ENCODE results near the gene HLX.

Gene HLX

GRCh38 chr1:220900842-220901241, 21.6 kb downstream of the HLX start:
- DNase-seq: no peak

- DNase-seq: no peak
Measured at GRCh38 chr1:220901881-220902280, 22.6 kb downstream of the HLX start.

- no peak for DNase-seq
Measured at GRCh38 chr1:220902916-220903315, 23.7 kb downstream of the HLX start.

GRCh38 chr1:220904876-220905275, 25.6 kb downstream of the HLX start:
- DNase-seq: no peak

GRCh38 chr1:220905650-220906560, 26.7 kb downstream of the HLX start:
- DNase-seq: no peak

GRCh38 chr1:220906561-220907334, 27.5 kb downstream of the HLX start:
- DNase-seq: no peak

- no peak for DNase-seq
Measured at GRCh38 chr1:220908757-220909156, 29.5 kb downstream of the HLX start.

- DNase-seq: no peak
Measured at GRCh38 chr1:220910021-220910420, 30.8 kb downstream of the HLX start.

GRCh38 chr1:220914283-220915116, 35.3 kb downstream of the HLX start:
- no peak for DNase-seq

GRCh38 chr1:220915117-220915440, 35.8 kb downstream of the HLX start:
- DNase-seq: no peak

- DNase-seq: no peak
Measured at GRCh38 chr1:220915954-220916353, 36.7 kb downstream of the HLX start.

GRCh38 chr1:220917101-220917500, 37.9 kb downstream of the HLX start:
- DNase-seq: no peak

GRCh38 chr1:220917535-220918209, 38.4 kb downstream of the HLX start:
- no peak for DNase-seq

GRCh38 chr1:220918285-220918951, 39.2 kb downstream of the HLX start:
- peak; percentile 69 to 75 for DNase-seq

GRCh38 chr1:220920967-220921366, 41.7 kb downstream of the HLX start:
- DNase-seq: no peak

GRCh38 chr1:220921498-220921897, 42.3 kb downstream of the HLX start:
- DNase-seq: no peak

- DNase-seq: no peak
Measured at GRCh38 chr1:220921971-220922635, 42.9 kb downstream of the HLX start.

GRCh38 chr1:220922951-220923350, 43.7 kb downstream of the HLX start:
- DNase-seq: no peak

GRCh38 chr1:220924331-220924970, 45.2 kb downstream of the HLX start:
- no peak for DNase-seq

- no peak for DNase-seq
Measured at GRCh38 chr1:220925707-220926106, 46.5 kb downstream of the HLX start.

GRCh38 chr1:220926146-220926545, 46.9 kb downstream of the HLX start:
- no peak for DNase-seq

Measured in NCI-H526 (cell line).